Stimulated activated CD4-positive, alpha-beta T cell treated with anti-CD3 and anti-CD28 coated beads, Interleukin-1b, Interleukin-23, amount 100 ng/mL, for 48 hours (primary cell): ENCODE results near the gene VPS37C.
"Not testable (repeated sequence)": the region's sequence is repeated elsewhere in the genome, so short reads cannot be mapped to it uniquely, and the experiment has no call there.

ENCODE experiments used
- DNase-seq: peaks from one replicate; pipeline ENCODE4 v3.0.0-alpha.2; 2020

Gene VPS37C

DNA sequence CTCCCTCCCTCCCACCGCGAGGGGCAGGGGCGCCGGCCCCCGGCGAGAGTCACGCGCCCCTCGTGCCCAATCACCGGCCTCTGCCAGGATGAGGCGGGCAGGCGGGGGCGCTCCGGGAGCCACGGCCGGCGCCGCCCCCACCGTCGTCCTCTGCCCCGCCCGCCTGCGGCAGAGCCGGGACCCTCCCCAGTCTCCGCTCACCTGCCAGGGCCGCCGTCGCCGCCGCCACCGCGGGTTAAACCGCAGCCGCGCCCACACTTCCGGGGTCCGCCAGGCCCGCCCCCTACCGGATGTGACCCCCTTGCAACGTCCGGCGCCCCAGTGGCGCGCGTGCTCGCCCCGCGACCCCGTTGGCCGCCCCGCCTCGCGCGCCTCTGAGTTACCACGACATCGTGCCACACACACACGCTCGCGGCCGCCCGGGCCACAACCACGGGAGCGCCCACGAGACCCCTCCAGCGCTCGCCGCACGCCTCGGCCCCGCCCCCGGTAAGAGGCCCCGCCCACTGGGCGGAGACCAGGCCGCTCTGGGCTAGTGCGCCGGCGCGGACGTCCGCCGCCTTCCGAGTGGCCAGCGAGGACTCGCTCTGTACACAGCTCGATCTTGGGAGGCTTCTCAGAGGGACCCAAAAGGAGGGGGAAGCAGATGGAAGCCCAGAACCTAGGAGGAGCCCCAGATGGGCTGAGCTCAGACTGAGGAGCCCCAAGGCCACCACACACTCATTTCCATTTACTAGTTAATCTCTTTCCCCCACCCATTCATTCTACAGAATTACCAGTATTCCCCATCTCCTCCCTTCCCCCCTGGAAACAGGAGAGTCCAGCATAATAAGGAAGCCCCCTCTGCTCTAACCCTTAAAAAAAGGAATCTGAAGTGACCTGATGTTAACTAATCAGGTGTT lies at the start of gene VPS37C:
VPS37C (minus strand) TSS at position 237 of the 902 bp plus-strand sequence. CDS start 22,597 bp downstream, outside the sequence.
- DNase-seq, result peak; percentile 92

DNA sequence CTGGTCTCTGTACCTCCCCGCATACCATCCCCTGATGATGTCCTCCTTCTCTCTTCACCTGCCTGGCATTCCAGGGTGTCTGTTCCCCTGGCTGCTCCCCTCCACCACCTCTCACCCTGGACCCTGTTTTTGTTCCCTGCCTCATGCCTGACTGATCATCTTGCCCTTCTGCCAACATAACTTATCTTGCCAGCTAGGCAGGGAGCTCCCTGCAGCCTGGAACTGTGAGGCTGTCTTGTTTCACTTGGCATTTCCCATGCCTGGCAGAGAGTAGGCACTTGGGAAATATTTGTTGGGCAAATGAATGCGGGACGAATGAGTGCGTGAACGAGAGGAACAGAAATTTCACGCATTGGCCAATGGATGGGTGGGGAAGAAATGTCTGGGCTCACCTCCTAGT lies 49.4 kb upstream of the VPS37C start:
- DNase-seq, result not testable (repeated sequence)

DNA sequence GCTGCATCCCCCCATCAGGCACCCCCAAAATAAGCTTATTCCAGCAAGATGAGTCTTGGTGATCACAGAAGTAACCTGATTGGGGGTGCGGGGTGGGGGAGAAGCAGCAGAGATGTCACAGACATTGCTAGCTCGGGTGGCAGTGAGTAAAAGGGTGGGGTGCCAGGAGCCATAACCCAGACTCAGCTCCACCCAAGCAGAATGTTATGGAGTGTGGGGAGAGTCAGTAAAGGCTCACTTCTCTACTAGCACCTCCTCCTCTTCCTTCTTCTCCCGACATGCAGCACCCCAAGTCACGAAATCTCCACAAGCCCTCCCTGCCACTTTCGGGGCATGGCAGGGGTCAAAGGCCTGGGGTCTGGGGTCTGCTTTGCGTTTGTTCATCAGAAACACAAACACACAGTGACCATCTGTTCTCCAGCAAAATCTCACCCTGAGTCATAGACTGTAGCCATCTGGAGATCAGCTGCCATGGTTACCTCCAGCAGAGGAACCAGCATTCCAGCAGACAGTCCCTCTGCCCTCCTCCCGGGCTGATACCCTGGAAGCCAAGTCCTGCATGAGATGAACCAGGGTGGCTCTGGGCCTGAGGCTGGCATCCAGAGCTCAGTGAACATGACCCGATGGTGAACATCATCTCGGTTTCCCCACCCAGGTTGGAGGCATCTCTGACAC lies 46.5 kb upstream of the VPS37C start:
- not testable (repeated sequence) for DNase-seq

DNA sequence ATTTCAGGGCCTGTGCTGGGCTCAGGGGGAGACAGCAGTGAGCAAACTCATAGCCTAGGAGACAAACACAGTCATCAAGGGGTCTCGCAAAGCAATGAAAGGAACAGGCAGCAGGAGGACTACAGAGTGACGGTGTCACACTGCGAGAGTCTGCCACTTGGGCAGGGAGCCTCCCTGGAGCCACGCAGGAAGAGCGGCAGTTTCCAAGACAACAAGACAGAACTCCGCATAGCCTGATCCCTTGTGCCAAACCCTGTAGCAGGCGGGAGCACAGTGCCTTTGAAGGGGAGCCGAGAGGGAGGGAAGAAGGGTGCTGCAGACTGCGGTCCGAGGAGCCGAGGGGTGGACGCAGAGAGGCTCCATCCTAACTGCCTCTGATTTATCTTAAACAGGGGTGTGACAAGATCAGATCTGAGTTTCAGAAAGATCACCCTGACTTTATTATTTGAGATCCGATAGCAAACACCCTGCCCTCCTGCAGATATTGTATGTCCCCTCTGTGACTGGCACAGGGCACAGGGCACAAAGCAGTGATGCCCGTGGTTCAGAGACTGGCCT lies 43.4 kb upstream of the VPS37C start:
- DNase-seq, result not testable (repeated sequence)

DNA sequence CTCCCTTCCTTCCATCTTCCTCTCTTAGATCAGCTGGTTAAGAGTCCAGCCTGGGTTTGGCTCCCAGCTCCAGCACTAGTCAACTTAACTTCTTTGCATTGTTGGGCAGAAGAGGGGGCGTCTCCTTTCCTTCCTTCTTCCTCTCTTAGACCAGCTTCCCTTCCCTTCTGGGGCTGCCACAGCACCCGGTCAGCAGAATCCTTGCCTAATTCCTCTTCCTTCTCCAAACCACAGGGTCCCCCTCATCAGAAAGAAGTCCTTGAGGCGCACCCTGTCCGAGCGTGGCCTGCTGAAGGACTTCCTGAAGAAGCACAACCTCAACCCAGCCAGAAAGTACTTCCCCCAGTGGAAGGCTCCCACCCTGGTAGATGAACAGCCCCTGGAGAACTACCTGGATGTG lies 42.6 kb upstream of the VPS37C start:
- DNase-seq, result not testable (repeated sequence)

DNA sequence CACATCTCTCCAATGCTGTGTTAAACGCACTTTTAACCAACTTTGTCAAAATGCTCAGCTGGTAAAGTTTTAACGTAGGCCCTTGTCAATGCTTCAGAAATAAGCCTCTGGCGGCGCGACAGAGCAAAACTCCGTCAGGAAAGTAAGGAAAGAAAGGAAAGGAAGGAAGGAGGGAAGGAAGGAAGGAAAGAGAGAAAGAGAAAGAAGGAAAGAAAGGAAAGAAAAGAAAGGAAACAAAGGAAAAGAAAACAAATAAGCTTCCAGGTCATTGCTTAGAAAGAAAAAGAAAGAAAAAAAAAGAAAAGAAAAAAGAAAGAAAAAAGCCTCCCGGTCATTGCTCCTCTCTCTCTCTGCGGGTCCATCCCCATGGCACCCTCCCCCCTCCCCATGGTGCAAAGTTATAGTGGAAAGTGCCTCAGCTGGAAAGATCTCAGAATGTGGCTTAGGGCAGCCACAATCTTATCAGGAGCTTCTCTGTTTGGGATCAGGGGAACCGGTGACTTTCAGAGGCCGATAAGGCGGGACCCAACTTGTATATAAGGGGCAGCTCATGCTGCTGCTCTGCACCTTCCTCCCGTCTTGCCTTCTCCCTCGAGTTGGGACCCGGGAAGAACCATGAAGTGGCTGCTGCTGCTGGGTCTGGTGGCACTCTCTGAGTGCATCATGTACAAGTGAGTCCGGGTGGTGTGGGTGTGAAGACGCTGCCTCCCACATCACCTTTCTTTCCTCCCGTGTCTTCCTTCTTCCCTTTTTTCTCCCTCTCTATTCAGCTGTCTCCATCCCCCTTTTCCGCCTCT lies 41.9 kb upstream of the VPS37C start, which contains the start of gene PGA3:
PGA3 (plus strand) TSS at position 566 of the 797 bp plus-strand sequence; CDS start at position 616, 50 bp downstream.
- DNase-seq, result not testable (repeated sequence)

DNA sequence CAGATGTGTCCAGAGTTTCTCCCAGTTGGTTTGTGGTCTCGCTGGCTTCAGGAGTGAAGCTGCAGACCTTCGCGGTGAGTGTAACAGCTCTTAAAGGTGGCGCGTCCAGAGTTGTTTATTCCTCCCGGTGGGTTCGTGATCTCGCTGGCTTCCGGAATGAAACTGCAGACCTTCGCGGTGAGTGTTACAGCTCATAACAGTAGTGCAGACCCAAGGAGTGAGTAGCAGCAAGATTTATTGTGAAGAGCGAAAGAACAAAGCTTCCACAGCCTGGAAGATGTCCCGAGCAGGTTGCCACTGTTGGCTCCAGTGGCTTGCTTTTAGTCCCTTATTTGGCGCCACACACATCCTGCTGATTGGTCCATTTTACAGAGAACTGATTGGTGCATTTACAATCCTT lies 40.2 kb upstream of the VPS37C start:
- no peak for DNase-seq

DNA sequence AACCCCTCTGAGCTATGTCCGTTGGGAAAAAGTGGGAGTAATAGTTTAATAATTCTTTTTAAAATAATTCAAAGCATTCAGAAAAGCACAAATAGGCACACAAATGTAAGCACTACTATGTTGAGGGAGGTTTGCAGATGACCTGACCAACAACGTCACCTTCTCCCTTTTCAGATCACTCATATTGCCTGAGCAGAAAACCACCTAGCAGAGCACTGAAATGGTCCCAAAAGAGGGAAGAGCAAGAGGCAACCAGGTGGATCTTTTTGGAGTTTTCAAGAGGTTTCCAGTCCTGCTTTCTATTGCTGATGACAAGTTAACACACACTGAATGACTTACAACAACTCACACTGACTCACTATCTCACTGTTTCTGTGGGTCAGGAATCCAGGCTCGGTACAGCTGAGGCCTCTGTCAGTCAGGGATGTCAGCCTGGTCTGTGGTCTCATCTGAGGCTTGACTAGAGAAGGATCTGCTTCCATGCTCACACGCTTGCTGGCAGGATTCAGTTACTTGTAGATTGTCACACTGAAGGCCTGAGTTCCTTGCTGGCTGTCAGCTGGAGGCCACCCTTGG lies 37.8 kb upstream of the VPS37C start:
- no peak for DNase-seq

DNA sequence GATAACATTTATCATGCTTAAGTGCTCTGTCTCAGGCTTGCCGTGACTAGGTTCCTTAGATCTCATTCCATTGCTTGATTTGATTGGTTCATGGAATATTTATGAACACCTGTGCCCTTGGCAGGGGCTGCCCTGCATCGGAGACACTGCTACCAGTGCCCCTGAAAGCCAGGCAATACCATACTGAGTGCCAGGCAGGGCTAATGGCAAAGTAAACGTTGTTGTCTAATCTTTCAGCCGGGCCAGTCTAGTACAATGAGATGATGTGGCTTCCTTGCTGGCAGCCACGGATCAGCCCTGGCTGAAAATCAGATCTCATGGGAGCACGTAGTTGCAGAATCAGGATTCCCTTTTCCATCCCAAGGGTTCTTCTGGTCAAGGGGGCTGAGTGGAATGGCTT lies 37.1 kb upstream of the VPS37C start:
- no peak for DNase-seq

DNA sequence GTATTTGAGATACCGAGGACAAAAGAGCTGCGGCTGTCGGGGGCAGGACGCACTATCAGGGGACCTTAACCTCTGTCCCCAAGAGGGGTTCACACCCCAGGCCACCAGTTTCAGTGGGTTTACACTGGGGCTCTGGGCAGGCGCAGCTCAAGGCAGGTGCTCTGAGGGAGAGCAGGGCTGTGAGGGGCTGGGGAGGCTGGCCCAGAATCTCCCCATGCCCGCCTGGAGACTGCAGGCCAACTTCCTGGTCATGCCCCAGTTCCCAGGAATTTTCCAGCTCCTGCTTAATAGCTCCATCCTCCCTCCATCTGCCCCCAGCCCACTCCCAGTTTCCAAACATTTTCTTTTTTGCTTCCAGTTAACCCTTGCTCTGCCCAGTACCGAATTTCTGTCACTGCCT lies 34.5 kb upstream of the VPS37C start:
- no peak for DNase-seq

DNA sequence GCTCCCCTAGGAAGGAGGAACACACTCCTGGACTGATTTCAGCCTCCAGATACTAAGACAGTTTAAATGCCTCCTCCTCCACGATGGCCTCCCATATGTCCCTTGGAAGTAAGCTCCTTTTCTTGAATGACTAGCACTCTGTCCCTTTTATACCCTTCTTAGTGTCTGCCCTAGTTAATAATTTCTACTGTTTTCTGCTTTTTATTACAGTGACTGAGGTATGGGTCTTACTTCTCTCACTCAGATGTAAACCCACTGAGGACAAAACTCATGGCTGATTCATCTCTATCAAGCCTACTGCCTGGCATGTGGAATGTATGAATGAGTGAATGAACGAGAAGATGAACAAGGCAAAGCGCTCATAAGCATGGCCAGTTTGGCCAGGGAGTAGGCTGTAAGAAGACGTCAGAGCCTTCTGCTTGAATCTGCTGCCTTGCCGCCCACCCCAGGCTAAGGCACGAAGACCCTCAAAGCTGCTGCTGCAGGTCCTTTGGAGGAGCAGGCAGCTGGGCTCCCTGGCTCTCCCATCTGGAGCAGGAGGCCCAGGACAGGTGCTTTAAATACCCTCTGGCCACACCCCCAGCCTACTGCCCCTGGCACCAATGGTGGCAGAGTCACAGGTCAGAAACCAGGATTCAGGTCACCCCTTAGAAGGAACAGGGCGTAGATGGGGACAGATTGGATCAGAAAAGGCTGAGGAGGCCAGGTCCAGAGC lies 33.9 kb upstream of the VPS37C start:
- no peak for DNase-seq

DNA sequence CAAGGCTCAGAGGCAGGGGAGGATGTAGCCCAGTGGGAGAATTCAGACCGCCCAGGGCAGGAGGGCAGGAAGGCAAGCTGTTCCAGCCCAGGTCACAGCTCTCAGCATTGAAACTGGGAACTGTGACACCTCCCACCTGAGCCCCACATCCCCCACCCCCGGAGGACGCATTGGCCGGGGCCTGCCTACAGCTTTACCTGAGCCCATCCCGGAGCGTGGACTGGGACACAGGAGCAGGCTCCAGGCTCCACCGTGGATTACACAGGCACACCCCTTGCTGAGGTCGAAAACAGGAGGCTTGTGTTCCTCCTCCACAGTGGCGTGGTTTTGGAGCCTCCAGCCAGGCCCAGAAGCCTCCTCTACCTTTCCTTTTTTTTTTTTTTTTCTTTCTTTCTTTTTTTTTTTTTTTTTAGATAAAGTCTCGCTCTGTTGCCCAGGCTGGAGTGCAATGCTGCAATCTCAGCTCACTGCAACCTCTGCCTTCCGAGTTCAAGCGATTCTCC lies 33.0 kb upstream of the VPS37C start:
- DNase-seq, result no peak

DNA sequence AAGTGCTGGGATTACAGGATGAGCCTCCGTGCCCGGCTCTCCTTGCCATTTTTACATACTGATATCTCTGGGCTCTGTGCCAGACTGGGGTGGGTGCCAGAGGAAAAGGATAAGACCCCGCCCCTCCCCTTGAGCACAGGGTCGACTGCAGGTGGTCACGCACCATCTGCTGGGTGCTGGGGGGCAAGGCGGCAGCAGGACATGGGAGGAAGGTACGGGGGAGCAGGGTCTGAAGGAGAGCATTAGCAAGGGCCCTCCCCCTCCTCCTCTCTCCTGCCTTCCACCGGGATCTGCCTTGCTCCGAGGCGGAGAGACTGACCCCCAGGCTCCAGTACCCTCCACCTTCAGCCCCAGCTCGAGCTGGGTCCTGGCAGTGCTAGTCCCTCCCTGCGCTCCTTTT lies 32.4 kb upstream of the VPS37C start:
- DNase-seq, result no peak

DNA sequence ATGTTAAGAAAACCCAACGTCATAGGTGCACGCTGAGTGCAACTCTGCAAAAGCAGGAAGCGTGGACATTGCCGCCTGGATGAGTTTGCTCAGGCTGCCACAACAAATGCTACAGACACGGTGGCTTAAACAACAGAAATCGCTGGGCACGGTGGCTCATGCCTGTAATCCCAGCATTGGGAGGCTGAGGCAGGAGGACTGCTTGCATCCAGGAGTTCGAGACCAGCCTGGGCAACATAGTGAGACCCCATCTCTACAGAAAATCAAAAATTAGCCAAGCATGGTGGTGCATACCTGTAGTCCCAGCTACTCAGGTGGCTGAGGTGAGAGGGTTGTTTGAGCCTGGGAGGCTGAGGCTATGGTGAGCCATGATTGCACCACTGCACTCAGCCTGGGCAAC lies 28.7 kb upstream of the VPS37C start:
- DNase-seq, result no peak

DNA sequence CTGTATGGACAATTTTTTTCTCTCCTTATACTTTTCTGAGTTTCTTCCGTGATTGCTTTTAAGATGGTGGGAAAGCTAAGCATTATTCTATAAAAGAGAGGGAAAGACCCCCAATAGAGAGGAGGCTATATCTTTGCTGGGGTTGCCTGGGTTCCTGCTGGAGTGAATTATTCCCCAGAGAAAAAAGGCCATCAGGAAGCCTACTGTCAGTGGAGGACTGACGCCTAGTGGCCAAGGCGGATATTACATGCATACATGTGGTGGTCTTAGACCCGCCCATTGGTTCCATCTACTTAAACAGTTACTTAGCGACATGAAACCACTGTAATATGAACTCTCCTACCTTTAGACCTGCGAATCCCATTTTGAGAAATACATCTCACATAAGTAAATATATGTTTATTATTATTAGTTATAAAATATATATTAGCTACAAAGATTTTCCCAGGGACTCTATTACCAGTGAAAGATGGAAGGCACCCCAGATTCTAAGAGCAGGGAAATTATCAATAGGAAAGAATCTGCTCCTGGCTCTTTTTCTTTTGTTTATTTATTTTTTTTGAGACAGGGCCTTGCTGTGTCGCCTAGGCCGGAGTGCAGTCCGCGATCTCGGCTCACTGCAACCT lies 26.4 kb upstream of the VPS37C start:
- DNase-seq, result peak; percentile 75

DNA sequence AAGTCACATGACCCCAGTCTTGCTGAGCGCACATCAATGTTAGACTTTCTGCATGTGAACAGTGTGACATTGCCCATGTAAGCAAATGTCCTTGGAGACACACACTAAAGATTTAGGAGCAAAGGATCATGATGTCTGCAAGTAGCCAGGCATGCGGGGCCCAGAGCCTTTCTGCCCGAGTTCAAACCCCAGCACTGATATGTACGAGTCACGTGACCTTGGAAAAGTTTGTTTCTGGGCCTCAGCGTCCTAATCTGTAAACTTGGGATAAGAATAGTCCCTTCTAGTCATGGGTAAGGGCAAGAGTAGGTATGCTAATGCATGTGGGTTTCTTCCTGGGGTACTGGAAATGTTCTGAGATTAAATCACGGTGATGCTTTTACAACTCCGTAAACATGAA lies 25.3 kb upstream of the VPS37C start:
- DNase-seq, result no peak

DNA sequence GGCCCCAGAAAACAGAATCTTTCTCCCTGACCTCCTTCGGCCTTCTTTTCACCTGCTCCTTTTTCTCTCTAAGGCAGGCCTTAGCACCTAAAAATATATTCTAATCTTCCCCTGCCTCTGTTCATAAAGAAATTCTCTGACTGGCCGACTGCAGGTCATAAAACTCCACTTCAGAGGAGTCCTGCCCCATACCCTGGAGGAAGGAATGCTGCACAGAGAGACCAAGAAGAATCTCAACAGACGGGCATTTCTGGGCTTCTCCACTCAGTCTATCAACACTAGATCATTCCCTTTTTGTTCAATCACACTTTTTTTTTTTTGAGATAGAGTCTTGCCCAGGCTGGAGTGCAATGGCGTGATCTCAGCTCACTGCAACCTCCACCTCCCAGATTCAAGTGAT lies 22.4 kb upstream of the VPS37C start:
- DNase-seq, result no peak

DNA sequence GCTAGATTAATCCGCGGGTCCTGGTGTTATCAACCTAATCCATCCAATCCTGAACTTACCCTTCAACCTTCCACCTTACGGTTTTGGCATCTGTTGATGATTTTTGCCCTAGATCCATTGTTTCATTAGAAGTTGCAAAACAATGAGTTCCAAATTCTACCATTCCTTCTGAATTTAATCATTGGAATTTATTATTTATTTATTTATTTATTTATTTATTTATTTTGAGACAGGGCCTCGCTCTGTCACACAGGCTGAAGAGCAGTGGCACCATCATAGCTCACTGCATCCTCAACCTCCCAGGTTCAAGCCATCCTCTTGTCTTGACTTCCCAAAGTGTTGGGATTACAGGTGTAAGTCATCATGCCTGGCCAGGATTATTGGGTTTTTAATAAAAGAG lies 20.3 kb upstream of the VPS37C start:
- DNase-seq, result no peak

DNA sequence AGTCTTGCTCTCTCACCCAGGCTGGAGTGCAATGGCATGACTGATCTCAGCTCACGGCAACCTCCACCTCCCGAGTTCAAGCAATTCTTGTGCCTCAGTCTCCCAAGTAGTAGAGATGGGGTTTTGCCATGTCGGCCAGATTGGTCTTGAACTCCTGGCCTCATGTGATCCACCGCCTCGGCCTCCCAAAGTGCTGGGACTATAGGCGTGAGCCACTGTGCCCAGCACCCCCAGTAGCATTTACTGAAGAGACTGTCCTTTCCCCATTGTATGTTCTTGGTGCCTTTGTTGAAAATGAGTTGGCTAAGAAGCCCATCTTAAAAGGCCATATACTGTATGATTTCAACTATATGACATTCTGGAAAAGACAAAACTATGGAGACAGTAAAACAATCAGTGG lies 19.0 kb upstream of the VPS37C start:
- not testable (repeated sequence) for DNase-seq

DNA sequence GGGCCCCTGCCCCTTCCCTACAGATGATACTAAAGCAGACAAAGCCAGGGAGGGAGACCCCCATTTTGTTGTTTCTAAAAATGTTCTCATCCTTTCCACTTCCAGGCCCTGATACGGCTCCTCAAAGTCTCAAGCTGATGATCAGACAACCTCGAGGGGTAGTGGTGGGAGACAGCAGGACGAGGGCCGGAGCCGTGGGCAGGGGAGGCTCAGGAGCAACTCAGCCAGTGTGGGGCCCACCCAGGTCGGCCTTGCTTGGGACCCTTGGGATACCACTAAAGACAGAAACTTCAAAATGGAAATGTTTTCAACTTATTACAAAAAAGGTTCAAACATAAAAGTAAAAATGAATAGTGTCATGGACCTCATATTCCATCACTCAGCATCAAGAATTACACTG lies 15.2 kb upstream of the VPS37C start:
- no peak for DNase-seq

DNA sequence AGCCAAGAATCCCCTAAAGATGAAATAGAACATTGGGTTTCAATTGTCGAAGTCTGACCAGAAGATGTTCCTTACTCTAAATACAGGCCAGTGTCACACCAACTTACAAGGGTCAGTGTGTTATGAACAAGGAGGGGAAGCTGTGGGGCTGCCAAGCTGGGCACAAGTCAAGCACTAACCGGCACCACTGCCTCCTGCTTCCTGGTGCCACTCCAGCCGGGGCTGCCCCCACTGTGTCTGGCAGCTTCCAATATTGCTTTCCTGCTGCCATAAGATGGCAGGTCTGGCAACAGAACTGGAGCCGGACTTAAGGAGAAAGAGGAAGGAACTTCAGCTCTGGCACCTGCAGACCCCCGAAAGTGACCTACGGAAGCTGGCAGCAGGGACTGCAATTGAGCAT lies 13.7 kb upstream of the VPS37C start:
- no peak for DNase-seq
